GM12878 (cell line): Measurements from ENCODE around the gene HOXB3. TPM values are rescaled to one million over a fixed set of nuclear protein-coding genes. Genes with fewer than 3 reads are reported as not detected.
A peak's percentile ranks its signal among the peaks of the same experiment; 100 is the strongest.

Experiments
- BMI1 ChIP-seq: fragments of 450-650 bp; IDR thresholded peaks from 2 replicates; pipeline ENCODE4 v1.6.1; 2016; ENCODE audit warnings: mild to moderate bottlenecking, moderate library complexity, borderline replicate concordance
- BRCA1 ChIP-seq: IDR thresholded peaks from 2 replicates; pipeline ENCODE4 v1.6.1; 2011; ENCODE audit warnings: low read depth, low read length, improper control_type of control experiment
- CHD4 ChIP-seq: fragments of 200-600 bp; sonication (generic); IDR thresholded peaks from 2 replicates; pipeline ENCODE4 v1.6.1; 2016; ENCODE audit warnings: mild to moderate bottlenecking
- EED ChIP-seq: sonication (generic); IDR thresholded peaks from 2 replicates; pipeline ENCODE4 v1.6.1; 2016; ENCODE audit warnings: antibody characterized with exemption, low read depth
- ETV6 ChIP-seq, 2 experiments: fragments of 450-650 bp in 1 of 2; IDR thresholded peaks in 1 of 2; conservative IDR thresholded peaks in 1 of 2; 2 replicates each; pipeline ENCODE4 v1.6.1; 2014; ENCODE audit warnings: antibody characterized with exemption in 1 of 2, borderline replicate concordance in 1 of 2, low read depth in 1 of 2, mild to moderate bottlenecking in 1 of 2, moderate library complexity in 1 of 2
- HCFC1 ChIP-seq: fragments of 150-350 bp; IDR thresholded peaks from 2 replicates; pipeline ENCODE4 v1.6.1; 2014; ENCODE audit warnings: low read length
- KDM1A ChIP-seq: fragments of 200-600 bp; sonication (generic); IDR thresholded peaks from 2 replicates; pipeline ENCODE4 v1.6.1; 2016; ENCODE audit warnings: borderline replicate concordance
- PKNOX1 ChIP-seq: fragments of 450-650 bp; IDR thresholded peaks from 2 replicates; pipeline ENCODE4 v1.6.1; 2016; ENCODE audit warnings: mild to moderate bottlenecking
- STAT3 ChIP-seq: IDR thresholded peaks from 2 replicates; pipeline ENCODE4 v1.6.1; 2011; ENCODE audit warnings: low read depth, low read length, improper control_type of control experiment
- ZNF384 ChIP-seq: IDR thresholded peaks from 2 replicates; pipeline ENCODE4 v1.6.1; 2012; ENCODE audit warnings: low read depth, mild to moderate bottlenecking, low read length, improper control_type of control experiment, borderline replicate concordance
- polyA plus RNA-seq, 11 experiments: library from polyadenylated mRNA; depleted of rRNA in 4 of 11; unstranded in 6 of 11; stranded (reverse) in 5 of 11; fragments of >200 nt; fragmentation: Nextera tagmentation in 4 of 11; fragmentation: Illumina TruSeq in 1 of 11; extraction: Ambion mirVana in 4 of 11; extraction: Trizol in 1 of 11; gene quantifications; 1 replicate in 1 of 11; 2 replicates in 10 of 11; pipeline versions ENCODE4 v1.2.1 to v1.2.3, GENCODE V29; 2011 to 2016; ENCODE audit warnings: inconsistent platforms in 2 of 11, missing spikeins in 2 of 11, low read depth in 1 of 11
- total RNA-seq, 4 experiments: library from RNA; depleted of rRNA in 3 of 4; stranded (reverse); fragments of >200 nt in 3 of 4; fragmentation: Illumina TruSeq in 1 of 4; extraction: Trizol in 1 of 4; gene quantifications; 2 replicates each; pipeline versions ENCODE4 v1.2.1 to v1.2.3, GENCODE V29; 2013 to 2021
- TF ChIP-seq, protein P1 (sequence below): IDR thresholded peaks from 2 replicates; pipeline ENCODE4 v1.6.1; 2012; ENCODE audit warnings: low read depth, low read length, improper control_type of control experiment
- TF ChIP-seq, protein P2 (sequence below): IDR thresholded peaks from 2 replicates; pipeline ENCODE4 v1.6.1; 2012; ENCODE audit warnings: mild to moderate bottlenecking, low read depth, low read length

Gene HOXB3
- total and polyA plus RNA-seq, 10 of the 15 experiments (the other 5 are each of a cell fraction or from before 2014, with no cell fraction given), result 0.19 to 7.7 (median 2.9) TPM

DNA sequence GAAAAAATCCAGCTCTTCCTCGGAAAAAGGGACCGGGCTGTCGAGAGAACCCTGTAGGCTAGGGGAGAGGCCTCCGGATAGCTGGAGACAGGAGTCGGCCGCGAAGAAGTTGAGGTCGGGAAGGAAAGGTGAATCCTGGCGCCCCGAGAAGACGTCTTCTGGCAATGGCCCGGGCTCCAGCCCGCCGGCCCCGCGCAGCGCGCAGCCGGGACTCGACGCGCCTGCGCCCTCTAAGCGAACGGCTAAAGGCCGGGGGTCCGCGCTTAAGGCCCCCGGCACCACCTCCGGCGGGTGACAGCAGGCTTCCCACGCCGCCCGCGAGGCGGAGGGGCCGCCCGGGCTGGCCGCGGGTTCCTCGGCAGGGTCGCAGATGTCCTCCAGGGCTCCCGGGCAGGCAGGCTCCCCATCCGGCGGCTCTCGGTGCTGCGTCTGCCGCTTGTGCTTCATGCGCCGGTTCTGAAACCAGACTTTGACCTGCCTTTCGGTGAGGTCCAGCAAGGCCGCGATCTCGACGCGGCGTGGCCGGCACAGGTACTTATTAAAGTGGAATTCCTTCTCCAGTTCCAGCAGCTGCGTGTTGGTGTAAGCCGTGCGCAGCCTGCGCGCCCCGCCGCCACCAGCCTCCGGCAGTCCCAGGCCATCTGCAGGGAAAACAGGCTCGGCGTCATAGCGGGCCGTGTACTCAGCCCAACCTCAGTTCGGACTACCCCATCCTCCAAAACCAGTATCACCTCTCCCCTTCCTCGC lies 46.8 kb downstream of the HOXB3 start (continued):
- TF ChIP-seq, protein P1, sequence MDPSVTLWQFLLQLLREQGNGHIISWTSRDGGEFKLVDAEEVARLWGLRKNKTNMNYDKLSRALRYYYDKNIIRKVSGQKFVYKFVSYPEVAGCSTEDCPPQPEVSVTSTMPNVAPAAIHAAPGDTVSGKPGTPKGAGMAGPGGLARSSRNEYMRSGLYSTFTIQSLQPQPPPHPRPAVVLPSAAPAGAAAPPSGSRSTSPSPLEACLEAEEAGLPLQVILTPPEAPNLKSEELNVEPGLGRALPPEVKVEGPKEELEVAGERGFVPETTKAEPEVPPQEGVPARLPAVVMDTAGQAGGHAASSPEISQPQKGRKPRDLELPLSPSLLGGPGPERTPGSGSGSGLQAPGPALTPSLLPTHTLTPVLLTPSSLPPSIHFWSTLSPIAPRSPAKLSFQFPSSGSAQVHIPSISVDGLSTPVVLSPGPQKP, result no peak
- TF ChIP-seq EED (peak; percentile 23; the same call in 1 of the 2 replicates), ETV6 (conservative IDR thresholded peaks at IDR 0.05 in 1 of 2, IDR thresholded peaks at IDR 0.05 in 1 of 2; ENCODE audit: borderline replicate concordance in 1 of 2, low read depth in 1 of 2) (no peak), ZNF384 (no peak), BRCA1 (no peak), HCFC1 (no peak), CHD4 (no peak), PKNOX1 (no peak), BMI1 (no peak), STAT3 (no peak), KDM1A (no peak)
- TF ChIP-seq, protein P2, sequence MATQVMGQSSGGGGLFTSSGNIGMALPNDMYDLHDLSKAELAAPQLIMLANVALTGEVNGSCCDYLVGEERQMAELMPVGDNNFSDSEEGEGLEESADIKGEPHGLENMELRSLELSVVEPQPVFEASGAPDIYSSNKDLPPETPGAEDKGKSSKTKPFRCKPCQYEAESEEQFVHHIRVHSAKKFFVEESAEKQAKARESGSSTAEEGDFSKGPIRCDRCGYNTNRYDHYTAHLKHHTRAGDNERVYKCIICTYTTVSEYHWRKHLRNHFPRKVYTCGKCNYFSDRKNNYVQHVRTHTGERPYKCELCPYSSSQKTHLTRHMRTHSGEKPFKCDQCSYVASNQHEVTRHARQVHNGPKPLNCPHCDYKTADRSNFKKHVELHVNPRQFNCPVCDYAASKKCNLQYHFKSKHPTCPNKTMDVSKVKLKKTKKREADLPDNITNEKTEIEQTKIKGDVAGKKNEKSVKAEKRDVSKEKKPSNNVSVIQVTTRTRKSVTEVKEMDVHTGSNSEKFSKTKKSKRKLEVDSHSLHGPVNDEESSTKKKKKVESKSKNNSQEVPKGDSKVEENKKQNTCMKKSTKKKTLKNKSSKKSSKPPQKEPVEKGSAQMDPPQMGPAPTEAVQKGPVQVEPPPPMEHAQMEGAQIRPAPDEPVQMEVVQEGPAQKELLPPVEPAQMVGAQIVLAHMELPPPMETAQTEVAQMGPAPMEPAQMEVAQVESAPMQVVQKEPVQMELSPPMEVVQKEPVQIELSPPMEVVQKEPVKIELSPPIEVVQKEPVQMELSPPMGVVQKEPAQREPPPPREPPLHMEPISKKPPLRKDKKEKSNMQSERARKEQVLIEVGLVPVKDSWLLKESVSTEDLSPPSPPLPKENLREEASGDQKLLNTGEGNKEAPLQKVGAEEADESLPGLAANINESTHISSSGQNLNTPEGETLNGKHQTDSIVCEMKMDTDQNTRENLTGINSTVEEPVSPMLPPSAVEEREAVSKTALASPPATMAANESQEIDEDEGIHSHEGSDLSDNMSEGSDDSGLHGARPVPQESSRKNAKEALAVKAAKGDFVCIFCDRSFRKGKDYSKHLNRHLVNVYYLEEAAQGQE, result no peak
